HG03095 (cell line): Measurements from ENCODE around the gene CCDC85B.

Experiments used
- ATAC-seq: cut with Tn5 transposase; IDR thresholded peaks from one replicate; pipeline ENCODE4 v1.9.1; 2021; ENCODE audit warnings: moderate library complexity; ENCODE audit not compliant: unreplicated experiment

Gene CCDC85B

DNA sequence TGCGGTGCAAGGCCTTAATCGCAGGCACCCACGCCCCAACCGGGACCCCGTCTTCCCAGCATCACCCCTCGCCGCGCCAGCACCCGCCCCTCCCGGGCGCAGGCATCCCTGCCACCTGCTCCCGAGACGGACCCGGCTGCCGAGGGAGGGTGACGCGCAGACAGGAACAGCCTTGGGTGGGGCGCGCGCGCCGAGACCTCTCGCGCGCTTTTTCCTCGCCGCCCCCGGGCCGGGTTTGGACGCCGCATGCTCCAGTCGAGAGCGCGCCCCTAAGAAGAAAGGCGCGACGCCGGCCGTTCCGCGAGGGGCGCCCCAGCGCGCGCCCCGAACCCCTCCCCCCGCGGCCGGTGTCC, 33.0 kb upstream of the CCDC85B start:
- no peak for ATAC-seq

DNA sequence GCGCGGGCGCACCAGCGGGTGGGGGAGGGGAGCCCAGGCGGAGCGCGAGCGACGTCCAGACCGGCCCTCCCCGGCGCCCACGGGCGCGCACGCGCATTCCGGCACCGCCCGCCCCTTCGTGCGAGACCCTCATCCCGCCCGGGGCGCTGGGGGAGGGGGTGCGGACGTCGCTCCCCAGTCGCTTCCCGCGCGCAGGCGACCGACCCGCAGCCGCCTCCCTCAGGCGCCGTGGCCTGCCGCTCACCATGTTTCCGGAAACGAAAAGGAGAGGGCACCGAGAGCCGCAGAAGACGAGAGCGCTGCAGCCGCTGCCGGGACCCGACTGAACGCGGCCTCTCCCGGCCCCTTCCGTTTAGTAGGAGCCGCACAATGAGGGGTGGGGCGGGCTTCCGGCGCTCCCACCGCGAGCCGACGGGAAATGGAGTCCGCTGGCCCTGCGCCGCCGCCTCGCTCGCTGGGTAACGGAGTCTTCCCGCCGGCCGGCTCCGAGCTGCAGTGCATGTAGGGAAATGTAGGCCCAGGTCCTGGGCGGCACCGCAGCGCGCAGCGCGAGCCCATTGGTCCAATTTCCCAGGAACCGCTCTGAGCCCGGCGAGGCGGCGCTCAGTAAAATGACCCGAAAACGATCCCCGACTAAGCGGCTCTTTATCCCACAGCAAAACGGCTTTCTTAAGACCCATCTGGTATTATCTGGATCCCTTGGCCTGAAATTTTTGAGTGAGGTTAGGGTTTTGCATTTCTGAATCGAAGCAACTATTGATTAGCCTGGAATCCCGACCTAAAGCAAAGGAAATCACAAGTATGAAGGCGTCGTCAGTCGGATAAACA, 32.4 kb upstream of the CCDC85B start, which contains the start of gene CFL1:
Gene CFL1 (minus strand): TSS at position 328 of the 828 bp plus-strand sequence. CDS start 81 bp downstream, at position 247.
- ATAC-seq = peak; percentile 43

DNA sequence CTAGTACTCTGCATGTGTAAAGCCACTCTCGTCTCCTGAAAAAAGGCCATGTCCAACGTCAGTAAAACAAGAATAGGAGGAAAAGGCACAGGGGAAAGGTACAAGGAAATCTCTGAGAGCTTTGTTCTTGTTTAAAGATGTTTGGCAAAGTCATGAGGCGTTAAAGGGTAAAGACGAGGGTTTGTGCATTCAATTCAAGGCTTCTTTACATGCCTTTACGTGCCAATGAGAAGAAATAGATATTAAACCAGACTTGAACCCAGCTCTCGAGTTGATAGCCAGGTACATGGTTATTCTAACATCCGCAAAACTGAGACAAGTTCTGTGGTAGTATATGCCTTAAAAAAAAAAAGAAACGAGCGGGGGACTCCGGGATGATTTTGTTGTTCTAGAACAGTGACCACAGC, 31.8 kb upstream of the CCDC85B start:
- no peak for ATAC-seq

DNA sequence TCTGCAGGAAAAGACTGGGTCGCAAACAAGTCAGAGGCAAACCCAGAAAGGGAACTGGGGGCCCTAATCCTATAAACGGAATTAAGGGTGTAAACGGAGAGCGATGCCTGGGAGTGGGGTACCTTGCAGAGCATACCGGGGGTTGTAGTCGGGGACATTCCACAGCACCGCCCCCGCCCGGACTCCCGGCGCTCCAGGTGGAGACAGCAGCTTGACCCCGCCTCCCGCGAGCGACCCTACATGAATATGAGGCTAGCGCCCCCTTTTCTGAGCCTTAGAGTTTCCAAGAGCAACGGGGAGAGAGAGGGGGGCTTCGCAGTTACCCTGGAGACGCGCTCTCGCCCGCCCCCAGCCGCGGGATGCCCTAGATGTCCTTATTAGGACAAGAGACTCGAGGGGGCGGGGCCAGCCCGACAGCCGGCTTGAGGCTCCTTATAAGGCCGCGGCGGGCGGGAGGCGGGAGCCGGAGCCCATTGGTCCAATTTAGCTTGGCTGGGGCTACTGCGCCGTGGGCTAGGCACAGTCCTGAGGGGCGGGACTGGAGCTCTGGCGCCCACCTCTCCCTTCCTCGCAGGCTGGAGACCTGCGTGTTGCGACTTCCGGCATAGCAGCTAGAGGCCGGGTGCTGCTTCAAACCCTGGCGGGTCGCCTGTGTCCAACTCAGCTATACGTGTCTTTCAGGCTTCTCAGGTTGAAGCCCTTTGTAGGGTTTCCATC, 31.2 kb upstream of the CCDC85B start:
- ATAC-seq = peak; percentile 47

DNA sequence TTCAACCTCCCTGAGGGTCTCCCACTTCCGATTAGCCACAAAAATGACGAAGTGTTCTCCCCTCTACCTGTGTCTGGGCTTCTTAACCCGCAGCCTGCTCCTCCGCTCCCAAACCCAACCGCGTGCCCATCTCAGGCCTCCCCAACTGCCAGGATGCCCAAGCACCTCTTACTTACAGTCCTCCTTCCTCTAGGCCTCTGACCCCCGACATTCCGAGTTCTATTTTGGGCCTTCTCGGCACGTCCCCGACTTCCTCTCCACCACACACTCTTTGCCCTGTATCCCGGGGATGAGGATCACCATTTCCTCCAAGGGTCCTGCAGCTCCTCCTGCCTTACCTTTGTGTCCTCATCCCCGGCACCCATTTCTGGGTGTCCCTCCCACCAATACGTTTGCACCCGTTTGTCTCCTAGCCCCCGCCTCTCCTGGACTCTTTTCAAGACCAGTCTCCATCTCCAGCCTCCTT, 30.6 kb upstream of the CCDC85B start:
- ATAC-seq = no peak

DNA sequence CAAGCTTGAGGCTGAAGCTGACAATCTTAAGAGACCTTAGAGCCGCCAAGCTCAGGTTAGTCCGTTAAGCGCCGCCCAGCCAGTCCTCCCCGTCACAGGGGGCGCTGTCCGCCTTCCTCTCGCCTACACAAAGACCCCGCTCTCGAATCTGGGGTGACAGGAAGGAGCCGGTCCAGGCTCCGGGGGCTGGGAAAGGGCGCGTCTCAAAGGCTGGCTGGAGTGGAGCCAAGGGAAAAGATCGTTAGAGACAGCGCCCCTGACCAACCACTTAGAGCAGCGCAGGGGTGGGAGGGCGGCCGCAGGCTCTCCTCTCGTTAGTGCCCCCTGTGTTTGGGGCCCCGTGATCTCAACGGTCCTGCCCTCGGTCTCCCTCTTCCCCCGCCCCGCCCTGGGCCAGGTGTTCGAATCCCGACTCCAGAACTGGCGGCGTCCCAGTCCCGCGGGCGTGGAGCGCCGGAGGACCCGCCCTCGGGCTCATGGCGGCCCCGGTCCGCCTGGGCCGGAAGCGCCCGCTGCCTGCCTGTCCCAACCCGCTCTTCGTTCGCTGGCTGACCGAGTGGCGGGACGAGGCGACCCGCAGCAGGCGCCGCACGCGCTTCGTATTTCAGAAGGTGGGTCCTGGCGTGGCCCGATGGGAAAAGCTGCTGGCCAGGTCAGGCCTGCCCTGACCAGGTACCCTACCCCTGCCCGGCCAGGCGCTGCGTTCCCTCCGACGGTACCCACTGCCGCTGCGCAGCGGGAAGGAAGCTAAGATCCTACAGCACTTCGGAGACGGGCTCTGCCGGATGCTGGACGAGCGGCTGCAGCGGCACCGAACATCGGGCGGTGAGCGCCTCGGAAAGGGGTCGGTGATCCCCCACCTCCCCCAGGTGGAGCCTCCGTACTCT, 30.0 kb upstream of the CCDC85B start, which contains the start of gene MUS81:
Gene MUS81 (plus strand): TSS at position 156 of the 887 bp plus-strand sequence. CDS start 321 bp downstream, at position 477.
- ATAC-seq = peak; percentile 34

DNA sequence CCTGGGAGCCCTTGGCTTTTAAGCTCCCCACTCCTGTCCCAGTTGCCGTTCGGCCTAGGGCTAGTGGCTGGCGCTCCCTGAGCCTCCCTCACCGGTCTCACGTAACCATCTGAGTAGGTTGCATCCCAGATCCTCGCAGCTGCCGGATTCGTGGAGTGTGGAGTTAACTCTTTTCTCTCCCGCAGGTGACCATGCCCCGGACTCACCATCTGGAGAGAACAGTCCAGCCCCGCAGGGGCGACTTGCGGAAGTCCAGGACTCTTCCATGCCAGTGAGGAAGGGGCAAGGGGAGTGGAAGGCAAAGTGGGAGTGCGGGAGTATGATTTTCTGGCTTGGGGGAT, 29.3 kb upstream of the CCDC85B start:
- no peak for ATAC-seq

DNA sequence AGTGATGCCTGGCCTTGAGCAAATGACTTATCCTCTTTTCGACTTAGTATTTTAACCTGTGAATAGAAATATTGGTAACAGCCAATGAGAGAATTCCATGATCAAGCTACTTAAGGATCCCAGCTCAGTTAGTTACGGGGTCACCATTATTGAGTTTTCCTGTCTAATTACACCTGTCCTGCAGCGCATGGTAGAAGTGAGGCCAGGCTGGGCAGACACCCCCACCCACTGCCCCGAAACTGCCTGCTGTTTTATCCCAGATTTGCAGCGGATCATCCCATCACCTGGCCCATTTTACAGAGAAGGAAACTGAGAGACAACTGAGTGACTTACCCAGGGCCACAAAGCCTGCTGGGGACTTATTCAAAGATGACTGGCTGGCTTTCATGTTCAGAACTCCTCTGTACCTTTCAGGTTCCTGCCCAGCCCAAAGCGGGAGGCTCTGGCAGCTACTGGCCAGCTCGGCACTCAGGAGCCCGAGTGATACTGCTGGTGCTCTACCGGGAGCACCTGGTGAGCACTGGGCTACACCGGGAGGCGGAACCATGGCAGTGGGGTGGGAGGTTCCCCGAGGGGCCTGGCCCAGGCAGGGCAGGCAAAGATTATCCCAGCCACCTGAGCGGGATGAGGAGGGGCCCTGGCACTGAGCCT, 28.8 kb upstream of the CCDC85B start:
- no peak for ATAC-seq

DNA sequence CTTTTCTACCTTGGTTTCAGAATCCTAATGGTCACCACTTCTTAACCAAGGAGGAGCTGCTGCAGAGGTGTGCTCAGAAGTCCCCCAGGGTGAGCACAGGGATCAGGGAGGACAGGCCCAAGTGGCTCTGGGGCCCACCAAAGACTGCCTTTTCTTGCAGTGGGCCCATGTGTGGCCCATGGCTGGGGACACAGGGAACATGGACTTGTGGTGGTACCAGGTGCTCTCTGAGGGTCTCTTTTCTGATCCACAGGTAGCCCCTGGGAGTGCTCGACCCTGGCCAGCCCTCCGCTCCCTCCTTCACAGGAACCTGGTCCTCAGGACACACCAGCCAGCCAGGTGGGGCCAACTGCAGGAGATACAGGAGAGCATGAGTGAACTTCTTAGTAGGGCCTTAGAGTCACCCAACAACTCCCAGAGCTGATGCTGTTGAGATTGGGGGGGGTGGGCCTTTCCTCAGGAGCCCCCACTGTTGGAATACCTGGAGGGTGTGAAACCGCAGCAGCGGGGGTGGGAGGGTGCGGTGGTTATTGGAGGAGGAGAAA, 28.2 kb upstream of the CCDC85B start:
- no peak for ATAC-seq

DNA sequence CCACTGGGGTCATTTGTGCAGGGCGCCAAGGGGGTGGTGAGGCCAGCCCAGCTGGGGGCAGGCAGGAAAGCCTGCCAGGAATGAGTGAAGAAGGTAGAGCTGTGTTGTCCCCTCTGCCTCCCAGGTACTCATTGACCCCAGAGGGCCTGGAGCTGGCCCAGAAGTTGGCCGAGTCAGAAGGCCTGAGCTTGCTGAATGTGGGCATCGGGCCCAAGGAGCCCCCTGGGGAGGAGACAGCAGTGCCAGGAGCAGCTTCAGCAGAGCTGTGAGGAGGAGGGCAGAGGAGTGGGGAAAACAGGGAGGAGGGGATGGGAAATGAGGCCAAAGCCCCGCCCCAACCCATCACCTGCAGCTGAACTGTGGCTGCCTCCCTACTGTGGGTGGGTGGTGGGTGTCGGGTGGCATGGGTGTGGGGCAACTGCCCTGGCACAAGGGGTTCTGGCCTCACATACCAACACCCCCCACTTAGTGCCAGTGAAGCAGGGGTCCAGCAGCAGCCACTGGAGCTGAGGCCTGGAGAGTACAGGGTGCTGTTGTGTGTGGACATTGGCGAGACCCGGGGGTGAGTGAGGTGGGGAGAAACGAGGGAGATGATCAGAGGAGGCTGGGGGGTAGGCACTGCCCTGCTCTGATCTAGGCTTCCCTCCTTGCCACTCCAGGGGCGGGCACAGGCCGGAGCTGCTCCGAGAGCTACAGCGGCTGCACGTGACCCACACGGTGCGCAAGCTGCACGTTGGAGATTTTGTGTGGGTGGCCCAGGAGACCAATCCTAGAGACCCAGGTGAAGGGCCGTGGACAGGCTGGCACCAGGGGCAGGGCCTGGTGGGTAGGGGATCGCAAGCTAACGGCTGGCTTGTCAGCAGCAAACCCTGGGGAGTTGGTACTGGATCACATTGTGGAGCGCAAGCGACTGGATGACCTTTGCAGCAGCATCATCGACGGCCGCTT, 27.3 kb upstream of the CCDC85B start:
- no peak for ATAC-seq

DNA sequence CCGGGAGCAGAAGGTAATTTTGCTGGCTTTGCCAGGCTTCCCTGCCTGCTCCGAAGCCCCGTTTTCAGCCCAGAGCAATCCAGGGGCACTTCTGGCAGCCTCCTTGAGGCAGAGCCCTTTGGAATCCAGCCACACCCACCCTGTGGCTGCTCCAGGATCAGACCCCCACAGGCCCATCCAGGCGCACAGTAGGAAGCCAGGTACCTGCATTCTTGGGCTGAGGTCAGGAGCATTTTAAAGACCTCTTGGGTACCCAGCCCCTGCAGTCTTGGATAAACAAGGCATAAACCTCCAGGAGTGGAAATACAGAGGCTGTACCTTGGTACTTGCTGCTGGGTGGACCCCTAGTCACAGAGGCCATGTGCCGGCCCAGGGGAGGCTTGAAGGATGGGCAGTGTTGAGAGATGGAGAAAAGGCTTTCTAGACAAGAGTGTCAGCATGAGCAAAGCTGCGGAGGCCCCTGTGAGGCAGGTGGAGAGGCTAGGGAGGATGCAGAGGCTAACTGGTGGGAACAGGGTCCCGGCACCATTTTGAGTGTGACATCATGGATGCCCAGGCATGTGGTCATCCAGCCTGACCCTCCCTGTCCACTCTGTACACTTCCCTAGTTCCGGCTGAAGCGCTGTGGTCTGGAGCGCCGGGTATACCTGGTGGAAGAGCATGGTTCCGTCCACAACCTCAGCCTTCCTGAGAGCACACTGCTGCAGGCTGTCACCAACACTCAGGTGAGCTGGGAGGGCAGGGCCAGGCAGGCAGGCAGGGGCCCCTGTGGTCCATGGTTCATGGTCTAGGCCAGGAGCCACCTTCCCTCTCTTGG, 26.4 kb upstream of the CCDC85B start:
- no peak for ATAC-seq

DNA sequence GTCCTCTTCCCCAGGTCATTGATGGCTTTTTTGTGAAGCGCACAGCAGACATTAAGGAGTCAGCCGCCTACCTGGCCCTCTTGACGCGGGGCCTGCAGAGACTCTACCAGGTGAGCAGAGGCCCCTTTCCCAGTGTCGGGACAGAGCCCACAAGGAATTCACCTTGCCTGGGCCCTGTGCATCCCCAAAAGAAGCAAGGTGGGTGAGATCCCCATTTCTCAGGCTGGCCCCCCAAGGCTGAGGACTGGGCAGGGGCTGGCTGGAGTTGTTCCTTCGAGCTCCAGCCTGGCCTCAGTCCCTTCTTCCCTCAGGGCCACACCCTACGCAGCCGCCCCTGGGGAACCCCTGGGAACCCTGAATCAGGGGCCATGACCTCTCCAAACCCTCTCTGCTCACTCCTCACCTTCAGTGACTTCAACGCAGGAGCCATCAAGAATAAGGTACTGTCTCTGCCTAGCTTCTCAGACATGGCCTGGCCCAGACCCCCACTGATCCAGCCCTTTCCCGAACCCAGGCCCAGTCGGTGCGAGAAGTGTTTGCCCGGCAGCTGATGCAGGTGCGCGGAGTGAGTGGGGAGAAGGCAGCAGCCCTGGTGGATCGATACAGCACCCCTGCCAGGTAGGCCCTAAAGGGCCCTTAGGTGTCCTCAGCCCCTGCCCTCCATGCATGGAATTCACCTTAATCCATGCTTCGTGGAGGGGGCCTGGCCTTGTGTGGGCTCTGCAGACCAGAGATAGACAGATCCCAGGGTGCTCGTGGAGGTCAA, 25.6 kb upstream of the CCDC85B start:
- ATAC-seq = no peak

DNA sequence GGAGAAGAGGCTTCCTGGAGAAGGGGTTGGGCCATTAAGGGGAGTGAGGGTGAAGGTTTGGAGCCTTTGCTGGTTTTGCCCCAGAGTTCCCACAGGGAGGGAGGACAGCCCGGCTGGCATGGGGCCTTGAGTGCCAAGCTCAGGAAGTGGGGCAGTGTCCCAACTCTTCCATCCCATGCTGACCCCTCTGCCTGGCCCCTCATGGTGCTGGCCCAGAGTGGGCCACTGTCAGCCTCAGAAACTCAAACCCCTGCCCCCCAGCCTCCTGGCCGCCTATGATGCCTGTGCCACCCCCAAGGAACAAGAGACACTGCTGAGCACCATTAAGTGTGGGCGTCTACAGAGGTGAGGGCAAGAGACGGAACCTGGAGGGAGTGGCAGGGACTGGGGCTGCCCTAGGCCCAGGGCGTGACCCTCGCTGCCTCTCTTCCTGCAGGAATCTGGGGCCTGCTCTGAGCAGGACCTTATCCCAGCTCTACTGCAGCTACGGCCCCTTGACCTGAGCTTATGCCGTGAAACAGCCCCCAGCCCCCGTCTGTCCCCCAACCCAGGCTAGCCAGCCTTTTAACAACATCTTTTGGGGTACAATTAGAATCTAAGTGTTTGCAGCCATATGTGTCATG, 24.8 kb upstream of the CCDC85B start:
- no peak for ATAC-seq

DNA sequence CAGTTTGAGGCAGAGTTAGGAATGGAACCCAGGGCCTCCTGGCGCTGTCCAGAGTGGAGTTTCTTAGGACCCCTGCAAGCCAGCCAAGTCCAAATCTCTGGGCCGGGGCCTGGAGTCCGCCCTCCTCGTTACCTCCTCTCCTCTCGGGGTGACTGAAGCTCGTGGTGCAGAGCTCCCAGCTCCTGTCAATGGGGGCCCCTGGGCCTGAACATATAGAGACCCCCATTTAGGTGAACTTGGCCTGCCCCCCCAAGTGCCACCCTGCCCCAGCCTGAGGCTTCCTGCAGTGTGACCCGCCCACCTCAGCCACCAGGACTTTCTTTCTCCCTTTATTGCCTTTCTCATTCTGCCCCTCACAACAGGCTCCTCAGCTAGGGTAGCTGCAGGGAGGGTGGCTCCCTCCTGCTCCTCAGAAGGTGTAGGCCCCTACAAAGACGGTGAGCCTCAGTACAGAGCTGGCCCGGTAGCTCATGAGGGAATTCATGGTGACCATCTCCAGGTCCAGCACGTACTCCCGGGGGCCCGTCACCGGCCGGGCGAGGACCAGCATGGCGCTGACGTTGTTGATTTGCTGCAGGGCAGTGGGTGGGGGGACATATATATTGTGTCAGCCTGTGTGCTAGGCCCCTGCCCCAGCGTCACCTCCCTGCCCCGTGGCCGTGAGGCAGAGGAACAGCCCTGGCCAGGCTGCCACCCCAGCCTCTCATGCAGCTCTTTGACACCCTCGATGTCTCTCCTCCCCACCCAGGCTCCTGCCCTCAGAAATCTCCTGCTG, 23.8 kb upstream of the CCDC85B start:
- ATAC-seq = no peak

DNA sequence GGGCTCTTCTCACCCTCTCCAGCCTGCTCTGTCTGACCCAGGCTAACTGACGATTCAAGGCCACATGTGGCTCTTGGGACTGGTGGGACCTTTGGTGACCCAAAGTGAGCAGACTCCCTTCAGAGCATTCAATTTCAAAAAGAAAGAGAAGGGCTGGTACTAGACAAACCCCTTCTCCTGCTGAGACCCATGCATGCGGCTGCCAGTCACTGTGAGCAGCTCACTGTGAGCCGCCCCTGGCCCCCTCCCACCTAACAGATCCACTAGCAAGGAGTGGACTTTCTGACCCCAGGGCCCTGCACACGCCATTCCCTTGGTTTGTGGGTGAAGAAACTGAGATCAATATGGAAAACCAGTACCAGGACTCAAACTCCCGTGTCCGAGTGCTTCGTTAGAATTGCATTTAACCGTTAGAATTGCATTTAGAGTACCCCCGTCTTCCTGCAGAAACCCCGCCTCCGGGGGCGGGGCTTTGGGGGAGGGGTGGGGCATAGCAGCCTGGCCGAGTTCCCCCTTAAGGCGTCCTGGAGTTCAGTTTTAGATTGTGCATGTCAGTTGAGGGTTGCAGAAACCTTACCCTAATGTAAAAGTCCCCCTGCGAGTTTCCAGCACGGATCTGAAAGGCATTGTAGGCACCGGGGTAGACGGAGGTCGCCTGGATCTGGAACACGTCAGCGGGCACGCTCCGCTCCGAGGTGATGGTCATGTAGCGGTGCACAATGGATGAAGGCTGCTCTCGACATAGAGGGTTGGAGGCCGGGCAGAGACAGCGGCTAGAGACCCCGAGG, 23.0 kb upstream of the CCDC85B start:
- no peak for ATAC-seq
